ENCODE data around the gene ABLIM1. TPM values are rescaled to one million over a fixed set of nuclear protein-coding genes. Genes with fewer than 3 reads are reported as not detected.

Gene ABLIM1
- total RNA-seq, 1 experiment from 2014 or later: 79.3 TPM

GRCh38 chr10:114426476-114426875, 231.6 kb downstream of the ABLIM1 start:
- H3K4me1 Mint-ChIP-seq (ENCODE audit: low read depth, unreplicated experiment): no peaks in the 10 kb centered on the region
- no peaks in the 10 kb centered on the region for H3K27me3 Mint-ChIP-seq (ENCODE audit: insufficient read depth, unreplicated experiment)
- Histone ChIP-seq H3K4me1 (no peaks in the 10 kb centered on the region), H3K4me3 (ENCODE audit: low read depth, low read length) (no peak overlapping the region), H3K27me3 (replicated peaks; ENCODE audit: control insufficient read depth, insufficient read depth, low read length) (no peaks in the 10 kb centered on the region), H3K9me3 (no peaks in the 10 kb centered on the region), H3K36me3 (ENCODE audit: control insufficient read depth, insufficient read depth, low read length) (no peaks in the 10 kb centered on the region)
- no peak for TF ChIP-seq CTCF (IDR thresholded peaks at IDR 0.05; ENCODE audit: insufficient read depth in 1 of 2, low read depth in 1 of 2, low read length in 1 of 2, severe bottlenecking in 1 of 2, unreplicated experiment in 1 of 2)
- DNase-seq: no peak
- no peak overlapping the region for H3K4me3 Mint-ChIP-seq (ENCODE audit: unreplicated experiment)
- ChIA-PET CTCF (interaction anchor here (1.9 kb wide), 1 partner anchor 123 kb away, joined by 16 read pairs; no protein-coding TSS in a partner anchor), POLR2A (no interaction called here)
- intact Hi-C loops (cut with micrococcal nuclease; ENCODE audit: unreplicated experiment): no loop called here
- no peak overlapping the region for H3K27ac Mint-ChIP-seq (ENCODE audit: unreplicated experiment)
- H3K9me3 Mint-ChIP-seq (ENCODE audit: unreplicated experiment): no peaks in the 10 kb centered on the region
- H3K36me3 Mint-ChIP-seq (ENCODE audit: insufficient read depth, unreplicated experiment): no peaks in the 10 kb centered on the region
- BruUV-seq (replicated peaks): no TSS peak

GRCh38 chr10:114420811-114421485, 237.1 kb downstream of the ABLIM1 start:
- Histone ChIP-seq H3K36me3 (ENCODE audit: control insufficient read depth, insufficient read depth, low read length) (no peaks in the 10 kb centered on the region), H3K9me3 (peaks cover 4% of the 10 kb centered on the region; the same call in 1 of the 2 replicates), H3K4me1 (no peaks in the 10 kb centered on the region), H3K4me3 (ENCODE audit: low read depth, low read length) (no peak overlapping the region), H3K27me3 (replicated peaks; ENCODE audit: control insufficient read depth, insufficient read depth, low read length) (no peaks in the 10 kb centered on the region; the same call in 1 of the 2 replicates)
- no TSS peak for BruUV-seq (replicated peaks)
- POLR2A ChIA-PET: no interaction called here
- H3K27me3 Mint-ChIP-seq (ENCODE audit: insufficient read depth, unreplicated experiment): peaks cover 7% of the 10 kb centered on the region
- intact Hi-C loops (cut with micrococcal nuclease; ENCODE audit: unreplicated experiment): no loop called here
- H3K4me1 Mint-ChIP-seq (ENCODE audit: low read depth, unreplicated experiment): peaks cover 6% of the 10 kb centered on the region
- H3K27ac Mint-ChIP-seq (ENCODE audit: unreplicated experiment): no peak overlapping the region
- CTCF ChIA-PET: no interaction called here
- no peak overlapping the region for H3K4me3 Mint-ChIP-seq (ENCODE audit: unreplicated experiment)
- no peak for TF ChIP-seq CTCF (IDR thresholded peaks at IDR 0.05; ENCODE audit: insufficient read depth in 1 of 2, low read depth in 1 of 2, low read length in 1 of 2, severe bottlenecking in 1 of 2, unreplicated experiment in 1 of 2)
- no peaks in the 10 kb centered on the region for H3K36me3 Mint-ChIP-seq (ENCODE audit: insufficient read depth, unreplicated experiment)
- H3K9me3 Mint-ChIP-seq (ENCODE audit: unreplicated experiment): no peaks in the 10 kb centered on the region
- no peak for DNase-seq

GRCh38 chr10:114418109-114418508, 240.0 kb downstream of the ABLIM1 start:
- peaks cover 4% of the 10 kb centered on the region; the same call in 1 of the 2 replicates for H3K9me3 ChIP-seq
- Mint-ChIP-seq H3K27me3 (ENCODE audit: insufficient read depth, unreplicated experiment) (peaks cover 7% of the 10 kb centered on the region), H3K9me3 (ENCODE audit: unreplicated experiment) (no peaks in the 10 kb centered on the region), H3K4me1 (ENCODE audit: low read depth, unreplicated experiment) (peaks cover 8% of the 10 kb centered on the region), H3K27ac (ENCODE audit: unreplicated experiment) (no peak overlapping the region), H3K4me3 (ENCODE audit: unreplicated experiment) (no peak overlapping the region), H3K36me3 (ENCODE audit: insufficient read depth, unreplicated experiment) (no peaks in the 10 kb centered on the region)
- H3K27me3 ChIP-seq (replicated peaks; ENCODE audit: control insufficient read depth, insufficient read depth, low read length): no peaks in the 10 kb centered on the region; the same call in 1 of the 2 replicates
- DNase-seq: no peak
- no peak overlapping the region for H3K4me3 ChIP-seq (ENCODE audit: low read depth, low read length)
- POLR2A ChIA-PET: interaction anchor here (0.6 kb wide), 1 partner anchor 403 kb away, joined by 3 read pairs; no protein-coding TSS in a partner anchor
- TF ChIP-seq CTCF (IDR thresholded peaks at IDR 0.05; ENCODE audit: insufficient read depth in 1 of 2, low read depth in 1 of 2, low read length in 1 of 2, severe bottlenecking in 1 of 2, unreplicated experiment in 1 of 2): no peak
- H3K4me1 ChIP-seq: peaks cover 3% of the 10 kb centered on the region; the same call in 1 of the 2 replicates
- BruUV-seq (replicated peaks): no TSS peak
- intact Hi-C loops (cut with micrococcal nuclease; ENCODE audit: unreplicated experiment): no loop called here
- CTCF ChIA-PET: no interaction called here
- H3K36me3 ChIP-seq (ENCODE audit: control insufficient read depth, insufficient read depth, low read length): no peaks in the 10 kb centered on the region
